GM21447 (cell line): ENCODE data around the gene HYAL3.
"Not testable (repeated sequence)": the region's sequence is repeated elsewhere in the genome, so short reads cannot be mapped to it uniquely, and the experiment has no call there.

Experiments used
- ATAC-seq: cut with Tn5 transposase; IDR thresholded peaks from one replicate; pipeline ENCODE4 v1.9.1; 2021; ENCODE audit not compliant: unreplicated experiment

The HYAL3 gene

GRCh38 chr3:50259432-50260026 is 39.7 kb downstream of the HYAL3 start:
- ATAC-seq: peak; percentile 29

GRCh38 chr3:50258979-50259378 is 40.2 kb downstream of the HYAL3 start:
- ATAC-seq: no peak

- ATAC-seq: no peak
Measured at GRCh38 chr3:50258029-50258680, 41.0 kb downstream of the HYAL3 start.

GRCh38 chr3:50256978-50257890 is 42.0 kb downstream of the HYAL3 start:
- no peak for ATAC-seq

- ATAC-seq: no peak
Measured at GRCh38 chr3:50255251-50255615, 44.0 kb downstream of the HYAL3 start.

- no peak for ATAC-seq
Measured at GRCh38 chr3:50254577-50255250, 44.5 kb downstream of the HYAL3 start.

GRCh38 chr3:50251220-50251619 is 48.0 kb downstream of the HYAL3 start:
- no peak for ATAC-seq

- no peak for ATAC-seq
Measured at GRCh38 chr3:50250514-50250913, 48.7 kb downstream of the HYAL3 start.

- no peak for ATAC-seq
Measured at GRCh38 chr3:50249457-50249856, 49.7 kb downstream of the HYAL3 start.

- no peak for ATAC-seq
Measured at GRCh38 chr3:50248387-50248786, 50.8 kb downstream of the HYAL3 start.

GRCh38 chr3:50246517-50246954 is 52.7 kb downstream of the HYAL3 start:
- ATAC-seq: peak; percentile 37

- peak; percentile 67 for ATAC-seq
Measured at GRCh38 chr3:50245831-50246516, 53.2 kb downstream of the HYAL3 start.

GRCh38 chr3:50245251-50245745 is 53.9 kb downstream of the HYAL3 start:
- no peak for ATAC-seq

GRCh38 chr3:50244813-50245212 is 54.4 kb downstream of the HYAL3 start:
- ATAC-seq: not testable (repeated sequence)

- no peak for ATAC-seq
Measured at GRCh38 chr3:50243543-50243895, 55.7 kb downstream of the HYAL3 start.

- no peak for ATAC-seq
Measured at GRCh38 chr3:50242851-50243542, 56.2 kb downstream of the HYAL3 start.
